Panc1 (cell line): Measurements from ENCODE around the gene NALCN. TPM values are rescaled to one million over a fixed set of nuclear protein-coding genes. Genes with fewer than 3 reads are reported as not detected.

ENCODE experiments used
- ATAC-seq: fragments of 200-7000 bp; cut with Tn5 transposase; 2 replicates; pipeline ENCODE4 v1.9.1; 2020; ENCODE audit warnings: mild to moderate bottlenecking, moderate library complexity
- BruUV-seq: library from RNA; stranded (reverse); fragments of 400-500 nt; replicated peaks from 2 replicates; lab custom pipeline; 2021; lab: Mats Ljungman, UMichigan
- CTCF ChIA-PET: fragments of 300-600 bp; sonication (Branson Sonifier 250); formaldehyde crosslinking; loops from one replicate; lab custom pipeline; 2022; ENCODE audit warnings: antibody characterized with exemption; lab: Charles Lee
- POLR2A ChIA-PET: fragments of 300-600 bp; sonication (Branson Sonifier 250); formaldehyde crosslinking; loops from one replicate; lab custom pipeline; 2022; ENCODE audit warnings: antibody characterized with exemption; lab: Charles Lee
- DNase-seq: peaks from one replicate; pipeline ENCODE4 v3.0.0-alpha.2; 2010; ENCODE audit warnings: low read depth, low spot score
- H3K27ac ChIP-seq: 2 replicates; pipeline ENCODE4 v1.5.1; 2011; ENCODE audit warnings: mild to moderate bottlenecking, low read length, inconsistent platforms
- H3K27me3 ChIP-seq: fragments of 200-500 bp; sonication (Bioruptor generic); 2 replicates; pipeline ENCODE4 v1.6.0; 2014; ENCODE audit warnings: low read length, inconsistent platforms; ENCODE audit not compliant: control insufficient read depth, insufficient read depth
- H3K36me3 ChIP-seq: fragments of 200-500 bp; sonication (Bioruptor generic); 2 replicates; pipeline ENCODE4 v1.5.1; 2014; ENCODE audit warnings: inconsistent platforms, mild to moderate bottlenecking, low read length, moderate library complexity; ENCODE audit not compliant: control insufficient read depth, insufficient read depth
- H3K4me1 ChIP-seq: 2 replicates; pipeline ENCODE4 v1.5.1; 2011; ENCODE audit warnings: inconsistent platforms, mild to moderate bottlenecking, low read length, moderate library complexity; ENCODE audit not compliant: control insufficient read depth, insufficient read depth
- H3K4me3 ChIP-seq, 2 experiments: 2 replicates each; pipeline ENCODE4 v1.5.1; 2011 to 2012; ENCODE audit warnings: low read depth in 2 of 2, low read length in 2 of 2, mild to moderate bottlenecking in 2 of 2, inconsistent platforms in 1 of 2, moderate library complexity in 1 of 2
- H3K9me3 ChIP-seq: fragments of 200-500 bp; sonication (Bioruptor generic); 2 replicates; pipeline ENCODE4 v1.5.1; 2014; ENCODE audit warnings: low read depth, mild to moderate bottlenecking, inconsistent platforms, low read length, moderate library complexity; ENCODE audit not compliant: control insufficient read depth, insufficient read depth
- POLR2AphosphoS5 ChIP-seq: IDR thresholded peaks from 2 replicates; pipeline ENCODE4 v1.6.1; 2012; ENCODE audit warnings: mild to moderate bottlenecking, low read depth, low read length, moderate library complexity
- SIN3A ChIP-seq: IDR thresholded peaks from 2 replicates; pipeline ENCODE4 v1.6.1; 2012; ENCODE audit warnings: low read depth, mild to moderate bottlenecking, low read length, moderate library complexity, borderline replicate concordance; ENCODE audit not compliant: insufficient read depth
- TCF7L2 ChIP-seq: IDR thresholded peaks from 2 replicates; pipeline ENCODE4 v1.6.1; 2011; ENCODE audit warnings: mild to moderate bottlenecking, low read depth, low read length, inconsistent platforms
- in situ Hi-C: cut with HindIII; loops from 2 replicates; pipeline ENCODE4 v1.10.0; 2016; ENCODE audit warnings: low sequenced_read_pairs, low pct_unique_long_range_greater_than_20kb
- intact Hi-C: fragments of 100-400 bp; cut with micrococcal nuclease; formaldehyde crosslinking; loops from one replicate; pipeline ENCODE4 v1.10.0; 2022; ENCODE audit not compliant: unreplicated experiment
- total RNA-seq: library from RNA; stranded (reverse); gene quantifications from one replicate; pipeline ENCODE4 v1.2.1, GENCODE V29; 2021; ENCODE audit not compliant: unreplicated experiment
- TF ChIP-seq, protein P1 (sequence below): fragments of 450-650 bp; IDR thresholded peaks from 2 replicates; pipeline ENCODE4 v1.5.1; 2017; ENCODE audit warnings: mild to moderate bottlenecking
- TF ChIP-seq, protein P2 (sequence below), 2 experiments: IDR thresholded peaks; 2 replicates each; pipeline ENCODE4 v1.6.1; 2011 to 2012; ENCODE audit warnings: low read depth in 2 of 2, control low read depth in 1 of 2, low read length in 1 of 2, mild to moderate bottlenecking in 1 of 2, moderate library complexity in 1 of 2; ENCODE audit not compliant: insufficient read depth in 1 of 2

Gene NALCN
- total RNA-seq, 1 experiment from 2014 or later = 10.9 TPM

DNA sequence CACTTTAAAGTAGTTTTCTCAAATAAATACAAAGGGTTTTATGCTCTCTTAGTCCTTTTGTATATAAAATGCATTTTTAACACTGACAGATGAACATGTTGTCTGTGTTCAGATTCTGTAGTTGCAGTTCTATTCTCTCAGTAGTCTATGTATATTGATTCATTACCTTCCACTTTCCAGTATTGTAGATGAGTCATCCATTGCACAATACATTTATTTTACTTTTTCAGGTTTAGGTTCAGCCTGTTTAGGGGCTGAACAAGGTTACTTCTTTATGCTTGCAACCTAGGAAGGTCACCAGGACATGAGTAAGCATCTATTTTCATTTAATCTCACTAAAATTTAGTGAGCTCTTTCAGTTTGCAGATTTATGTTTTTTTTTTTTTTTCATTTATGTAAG, 173.6 kb downstream of the NALCN start:
- intact Hi-C loops = no loop called here

GRCh38 chr13:101238555-101238954, 177.8 kb downstream of the NALCN start:
- BruUV-seq = no TSS peak
- H3K27ac ChIP-seq = no peak overlapping the region
- H3K9me3 ChIP-seq = no peaks in the 10 kb centered on the region
- no peak overlapping the region for H3K4me3 ChIP-seq
- in situ Hi-C loops (no loop called here), intact Hi-C loops (no loop called here)
- no peaks in the 10 kb centered on the region for H3K27me3 ChIP-seq
- POLR2A ChIA-PET = no interaction called here
- no peaks in the 10 kb centered on the region for H3K4me1 ChIP-seq
- DNase-seq = no peak
- CTCF ChIA-PET = no interaction called here
- no peak for ATAC-seq
- TF ChIP-seq, protein P1, sequence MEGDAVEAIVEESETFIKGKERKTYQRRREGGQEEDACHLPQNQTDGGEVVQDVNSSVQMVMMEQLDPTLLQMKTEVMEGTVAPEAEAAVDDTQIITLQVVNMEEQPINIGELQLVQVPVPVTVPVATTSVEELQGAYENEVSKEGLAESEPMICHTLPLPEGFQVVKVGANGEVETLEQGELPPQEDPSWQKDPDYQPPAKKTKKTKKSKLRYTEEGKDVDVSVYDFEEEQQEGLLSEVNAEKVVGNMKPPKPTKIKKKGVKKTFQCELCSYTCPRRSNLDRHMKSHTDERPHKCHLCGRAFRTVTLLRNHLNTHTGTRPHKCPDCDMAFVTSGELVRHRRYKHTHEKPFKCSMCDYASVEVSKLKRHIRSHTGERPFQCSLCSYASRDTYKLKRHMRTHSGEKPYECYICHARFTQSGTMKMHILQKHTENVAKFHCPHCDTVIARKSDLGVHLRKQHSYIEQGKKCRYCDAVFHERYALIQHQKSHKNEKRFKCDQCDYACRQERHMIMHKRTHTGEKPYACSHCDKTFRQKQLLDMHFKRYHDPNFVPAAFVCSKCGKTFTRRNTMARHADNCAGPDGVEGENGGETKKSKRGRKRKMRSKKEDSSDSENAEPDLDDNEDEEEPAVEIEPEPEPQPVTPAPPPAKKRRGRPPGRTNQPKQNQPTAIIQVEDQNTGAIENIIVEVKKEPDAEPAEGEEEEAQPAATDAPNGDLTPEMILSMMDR = no peak
- no peaks in the 10 kb centered on the region for H3K36me3 ChIP-seq

More for the DNA sequence above, 173.6 kb downstream of the NALCN start:
- Histone ChIP-seq H3K27ac (no peak overlapping the region), H3K4me3 (no peak overlapping the region), H3K36me3 (no peaks in the 10 kb centered on the region), H3K4me1 (no peaks in the 10 kb centered on the region), H3K27me3 (no peaks in the 10 kb centered on the region), H3K9me3 (no peaks in the 10 kb centered on the region)
- ATAC-seq (no peak), DNase-seq (no peak)
- BruUV-seq = no TSS peak
- TF ChIP-seq SIN3A (no peak), POLR2AphosphoS5 (no peak), TCF7L2 (no peak)
- TF ChIP-seq, protein P2, sequence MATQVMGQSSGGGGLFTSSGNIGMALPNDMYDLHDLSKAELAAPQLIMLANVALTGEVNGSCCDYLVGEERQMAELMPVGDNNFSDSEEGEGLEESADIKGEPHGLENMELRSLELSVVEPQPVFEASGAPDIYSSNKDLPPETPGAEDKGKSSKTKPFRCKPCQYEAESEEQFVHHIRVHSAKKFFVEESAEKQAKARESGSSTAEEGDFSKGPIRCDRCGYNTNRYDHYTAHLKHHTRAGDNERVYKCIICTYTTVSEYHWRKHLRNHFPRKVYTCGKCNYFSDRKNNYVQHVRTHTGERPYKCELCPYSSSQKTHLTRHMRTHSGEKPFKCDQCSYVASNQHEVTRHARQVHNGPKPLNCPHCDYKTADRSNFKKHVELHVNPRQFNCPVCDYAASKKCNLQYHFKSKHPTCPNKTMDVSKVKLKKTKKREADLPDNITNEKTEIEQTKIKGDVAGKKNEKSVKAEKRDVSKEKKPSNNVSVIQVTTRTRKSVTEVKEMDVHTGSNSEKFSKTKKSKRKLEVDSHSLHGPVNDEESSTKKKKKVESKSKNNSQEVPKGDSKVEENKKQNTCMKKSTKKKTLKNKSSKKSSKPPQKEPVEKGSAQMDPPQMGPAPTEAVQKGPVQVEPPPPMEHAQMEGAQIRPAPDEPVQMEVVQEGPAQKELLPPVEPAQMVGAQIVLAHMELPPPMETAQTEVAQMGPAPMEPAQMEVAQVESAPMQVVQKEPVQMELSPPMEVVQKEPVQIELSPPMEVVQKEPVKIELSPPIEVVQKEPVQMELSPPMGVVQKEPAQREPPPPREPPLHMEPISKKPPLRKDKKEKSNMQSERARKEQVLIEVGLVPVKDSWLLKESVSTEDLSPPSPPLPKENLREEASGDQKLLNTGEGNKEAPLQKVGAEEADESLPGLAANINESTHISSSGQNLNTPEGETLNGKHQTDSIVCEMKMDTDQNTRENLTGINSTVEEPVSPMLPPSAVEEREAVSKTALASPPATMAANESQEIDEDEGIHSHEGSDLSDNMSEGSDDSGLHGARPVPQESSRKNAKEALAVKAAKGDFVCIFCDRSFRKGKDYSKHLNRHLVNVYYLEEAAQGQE (IDR thresholded peaks at IDR 0.05; ENCODE audit: insufficient read depth in 1 of 2, low read depth in 2 of 2, low read length in 1 of 2) = no peak
- TF ChIP-seq, protein P1 = no peak
- CTCF ChIA-PET = no interaction called here
- POLR2A ChIA-PET = no interaction called here
- in situ Hi-C loops = no loop called here
